GM11168 (cell line): Measurements from ENCODE around the gene PAQR5.

Experiments
- in situ Hi-C: fragments of 300-500 bp; cut with MboI; formaldehyde crosslinking; loops from one replicate; pipeline ENCODE4 v1.12.0; 2022; ENCODE audit warnings: low sequenced_read_pairs; ENCODE audit not compliant: unreplicated experiment

The PAQR5 gene

DNA sequence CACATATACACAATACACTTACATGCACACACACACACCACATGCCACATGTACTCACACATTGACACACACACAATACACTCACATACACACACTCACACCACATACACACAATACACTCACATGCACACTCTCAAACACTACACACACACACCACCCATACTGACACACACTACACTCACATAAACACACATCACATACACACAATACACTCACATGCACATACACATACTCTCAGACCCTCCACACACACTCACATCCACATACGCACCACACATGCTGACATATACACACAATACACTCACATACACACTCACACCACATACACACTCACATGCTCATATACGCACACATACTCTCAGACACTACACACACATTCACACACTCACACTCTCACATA, 87.1 kb downstream of the PAQR5 start:
- in situ Hi-C loops = no loop called here

- in situ Hi-C loops = no loop called here
Observed at GRCh38 chr15:69386284-69386683, 87.6 kb downstream of the PAQR5 start.

DNA sequence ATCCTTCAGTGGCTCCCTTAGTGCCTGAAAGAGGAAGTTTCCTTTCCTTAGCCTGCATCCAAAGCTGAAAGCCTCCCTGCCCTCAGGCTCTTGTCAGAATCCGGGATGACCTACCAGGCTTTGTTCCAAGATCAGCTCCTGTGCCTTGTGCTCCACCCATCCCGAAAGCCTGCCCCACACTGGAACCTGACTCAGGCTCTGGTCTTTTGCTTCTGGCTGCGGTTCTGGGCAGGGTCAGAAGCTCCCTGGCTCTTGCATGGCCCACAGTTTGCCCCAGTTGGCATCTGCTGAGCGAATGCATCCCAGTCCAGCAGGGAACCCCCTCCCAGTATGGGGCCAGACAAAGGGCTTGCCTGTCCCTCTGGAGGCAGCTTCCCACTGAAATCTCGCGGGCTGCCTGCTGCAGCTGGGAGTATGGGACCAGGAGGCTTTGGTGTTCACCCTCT, 89.6 kb downstream of the PAQR5 start:
- in situ Hi-C loops = no loop called here

DNA sequence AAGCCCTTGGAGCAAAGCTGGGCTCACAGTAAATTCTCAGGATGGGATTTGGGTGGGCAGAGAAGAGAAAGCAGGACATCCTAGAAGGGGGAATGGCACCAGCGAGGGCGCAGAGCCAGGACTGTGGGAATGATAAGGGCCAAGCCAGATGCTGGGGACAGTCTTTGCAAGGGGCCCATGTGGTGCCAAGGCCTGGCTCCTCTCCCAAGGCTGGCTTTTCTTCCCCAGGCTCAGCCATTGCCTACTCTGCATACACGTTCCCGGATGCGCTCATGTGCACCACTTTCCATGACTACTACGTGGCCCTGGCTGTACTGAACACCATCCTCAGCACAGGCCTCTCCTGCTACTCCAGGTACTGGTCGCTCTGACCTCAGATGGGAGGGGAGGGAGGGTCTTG, 90.7 kb downstream of the PAQR5 start:
- in situ Hi-C loops = no loop called here

DNA sequence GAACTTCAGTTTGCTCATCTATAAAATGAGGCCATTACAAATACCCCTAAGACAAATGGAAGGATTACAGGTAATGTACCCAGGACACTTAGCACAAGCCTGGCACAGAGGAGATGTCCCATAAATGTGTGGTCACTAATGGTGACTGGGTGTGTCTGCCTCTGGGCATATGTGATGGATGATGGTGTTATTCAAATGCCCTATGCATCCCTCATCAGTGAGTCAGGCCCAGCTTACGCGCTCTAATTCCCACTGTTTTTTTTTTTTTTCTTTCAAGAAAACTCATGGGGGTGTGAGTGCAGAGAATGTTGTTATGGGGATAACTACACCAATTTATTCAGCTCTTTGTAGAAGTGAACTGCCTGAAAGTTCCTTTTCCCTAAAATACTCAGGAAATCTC, 91.9 kb downstream of the PAQR5 start:
- in situ Hi-C loops = no loop called here

DNA sequence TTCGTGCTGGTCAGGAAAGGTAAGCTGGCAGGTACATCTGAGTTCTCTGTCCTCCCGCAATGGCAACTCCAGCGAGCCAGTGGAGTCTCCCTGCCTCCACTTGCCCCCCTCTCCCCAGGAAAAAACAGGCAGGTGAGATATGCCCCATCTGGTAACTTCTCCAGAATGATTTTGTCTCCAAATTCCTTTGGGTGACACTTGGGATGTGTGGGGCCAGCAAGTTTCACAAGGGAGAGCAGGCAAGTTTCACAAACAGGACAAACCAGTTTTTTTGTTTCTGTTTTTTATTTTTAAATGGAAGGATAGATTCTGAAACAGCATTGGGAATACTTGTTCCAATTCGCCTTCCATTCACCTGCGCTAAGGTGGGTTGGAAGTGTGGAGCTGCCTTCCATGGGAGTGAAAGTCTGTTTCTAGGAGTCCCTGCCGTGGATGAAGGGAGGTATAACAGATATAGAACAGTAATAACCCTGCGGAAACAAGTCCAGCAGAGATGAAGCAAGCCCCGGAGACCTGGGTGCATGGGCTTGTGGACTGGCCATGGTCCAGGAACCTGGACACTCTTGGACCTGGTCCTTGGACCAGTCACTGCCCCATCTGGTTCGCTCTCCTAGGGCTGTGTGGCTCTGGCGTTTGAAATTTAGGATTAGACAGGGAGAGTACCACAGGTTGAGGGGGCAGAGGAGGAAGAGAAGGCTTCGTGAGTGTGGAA, 92.5 kb downstream of the PAQR5 start:
- in situ Hi-C loops = no loop called here

DNA sequence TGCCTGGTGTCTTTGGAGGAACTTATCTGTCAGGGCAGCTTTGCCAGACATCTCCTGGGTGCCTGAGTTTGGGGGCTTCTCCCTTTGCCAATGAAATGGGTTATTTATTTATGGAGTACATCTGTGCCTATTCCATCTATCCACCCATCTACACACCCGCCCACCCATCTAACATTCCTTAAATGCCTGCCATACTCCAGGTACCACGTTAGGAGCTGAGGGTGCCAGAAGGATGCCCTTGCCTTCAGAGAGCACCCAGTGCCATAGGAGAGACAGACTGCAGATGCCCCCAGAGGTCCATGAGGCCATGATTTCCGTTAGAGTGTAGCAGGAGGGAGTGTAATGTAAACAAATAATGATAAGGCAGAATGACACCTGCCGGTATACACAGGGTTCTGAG, 93.6 kb downstream of the PAQR5 start:
- in situ Hi-C loops = no loop called here

DNA sequence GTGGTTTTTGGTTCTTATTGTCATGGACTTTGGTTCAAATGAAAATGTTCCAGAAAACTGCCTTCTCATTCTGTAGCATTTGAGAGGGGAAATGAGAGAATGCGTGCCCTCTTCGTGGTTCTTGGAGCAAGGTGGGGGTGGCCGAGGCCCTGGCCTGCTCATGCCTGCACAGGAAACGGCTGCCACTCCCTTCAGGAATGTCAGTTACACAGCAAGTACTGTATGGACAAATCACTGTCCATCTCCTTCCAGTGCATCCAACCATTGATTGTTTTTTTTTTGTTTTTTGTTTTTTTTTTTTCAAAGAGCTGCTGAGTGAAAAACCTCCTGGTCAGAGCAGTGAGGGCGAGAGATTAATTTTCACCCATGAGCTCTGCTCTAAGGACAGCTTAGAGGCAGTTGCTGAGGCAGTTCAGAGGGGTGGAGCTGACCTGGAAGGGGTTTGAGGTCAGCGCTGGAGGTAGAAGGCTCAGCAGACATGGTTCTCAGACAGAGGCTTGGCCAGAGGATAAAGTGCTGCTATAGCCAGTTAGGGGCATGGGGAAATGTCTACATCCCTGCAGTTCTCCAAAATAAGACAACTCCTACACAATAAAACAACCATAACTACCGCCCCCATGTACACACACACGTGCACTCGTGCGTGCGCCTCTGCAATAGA, 95.2 kb downstream of the PAQR5 start:
- in situ Hi-C loops = no loop called here

DNA sequence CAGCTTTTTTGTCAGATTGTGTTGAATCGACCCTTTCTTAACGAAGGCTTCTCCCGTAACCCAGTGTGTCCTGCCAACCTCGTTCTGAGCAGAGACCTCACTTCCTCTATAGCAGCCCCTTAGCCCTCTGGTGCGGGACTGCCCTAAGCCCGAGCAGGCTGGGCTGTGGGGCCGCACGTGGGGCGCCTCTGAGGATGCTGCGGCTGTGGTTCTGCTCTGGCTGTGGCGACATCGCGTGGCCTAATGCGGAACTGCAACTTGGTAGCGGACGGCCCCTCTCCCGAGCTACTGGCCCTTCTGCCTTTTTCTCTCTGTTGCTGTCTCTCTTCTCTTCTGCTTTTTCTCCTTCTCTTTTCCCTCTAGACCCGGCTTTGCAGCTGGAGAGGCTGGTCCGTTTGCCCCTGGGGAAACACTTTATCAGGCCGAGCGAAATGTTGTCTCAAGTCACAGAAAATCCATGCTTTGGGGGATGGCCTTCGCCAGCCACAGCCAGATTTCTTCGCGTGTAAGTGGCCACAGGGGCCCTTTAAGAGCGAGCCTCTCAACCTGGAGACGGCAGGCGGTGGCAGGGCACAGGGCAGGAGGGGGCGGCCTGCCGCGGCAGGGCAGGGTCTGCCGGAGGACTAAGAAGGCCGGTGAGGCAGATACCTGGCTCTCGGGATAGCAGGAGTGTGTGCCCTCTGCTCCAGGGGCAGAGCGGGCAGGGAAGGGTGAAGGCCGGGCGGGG, 96.0 kb downstream of the PAQR5 start:
- in situ Hi-C loops = no loop called here

DNA sequence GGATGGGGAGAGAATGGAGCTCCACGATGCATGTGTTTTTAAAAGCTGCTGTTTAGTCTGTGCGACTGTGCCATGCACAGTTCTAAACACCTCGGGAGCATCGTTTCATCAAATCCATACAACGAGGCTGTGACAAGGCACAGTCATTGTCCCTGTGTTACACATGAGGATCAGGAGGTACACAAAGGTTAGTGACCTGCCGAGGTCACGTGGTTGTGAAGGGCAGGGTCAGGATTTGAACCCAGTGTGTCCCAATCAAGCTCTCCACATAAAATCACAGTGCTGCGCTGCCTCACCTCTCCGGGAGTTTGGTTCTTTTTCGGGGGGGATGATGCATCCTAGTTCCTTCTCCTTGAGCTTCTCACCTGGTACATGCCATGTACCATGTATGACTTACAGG, 96.7 kb downstream of the PAQR5 start:
- in situ Hi-C loops = no loop called here

DNA sequence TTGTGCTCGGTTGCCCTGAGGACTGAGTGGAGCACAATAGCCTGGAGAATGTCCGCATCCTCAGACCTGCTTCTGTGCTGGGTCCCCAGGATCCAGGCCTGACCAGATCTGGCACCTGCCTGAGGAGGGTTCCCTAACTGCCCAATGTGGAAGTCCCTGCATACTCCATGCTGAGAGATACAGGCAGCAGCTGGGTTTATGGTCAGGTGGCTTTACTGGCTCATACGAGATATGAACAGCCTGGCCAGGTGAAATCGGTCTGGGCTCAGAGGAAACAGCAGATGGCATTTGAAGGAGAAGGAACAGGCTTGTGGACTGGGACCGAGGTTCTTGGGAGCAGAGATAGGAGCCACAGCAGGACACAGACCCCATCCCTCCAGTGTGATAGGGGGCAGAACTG, 97.3 kb downstream of the PAQR5 start:
- in situ Hi-C loops = no loop called here

DNA sequence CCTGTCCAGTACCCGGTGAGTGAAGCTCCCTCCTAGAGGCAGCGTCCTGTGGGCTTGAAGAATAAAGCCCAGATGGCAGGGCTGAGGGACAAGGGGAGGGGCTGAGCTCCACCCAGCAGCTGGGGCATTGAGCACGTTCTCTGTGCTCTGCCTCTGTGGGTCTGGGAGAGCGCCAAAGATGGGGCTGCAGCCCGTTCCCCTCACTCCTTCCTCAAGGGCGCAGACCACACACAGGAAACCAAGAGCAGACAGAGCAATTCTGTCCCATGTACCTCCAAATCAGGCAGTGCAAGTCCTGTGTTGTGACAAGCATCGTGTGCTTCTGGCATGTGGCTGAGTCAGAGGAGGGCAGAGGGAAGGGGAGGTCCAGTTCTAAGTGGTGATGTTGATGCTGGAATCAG, 99.8 kb downstream of the PAQR5 start:
- in situ Hi-C loops = no loop called here

- in situ Hi-C loops = loop anchor here (10.0 kb wide), 1 partner anchor 336 kb away; no protein-coding TSS in a partner anchor
Observed at GRCh38 chr15:69400850-69401249, 102.1 kb downstream of the PAQR5 start.

- in situ Hi-C loops = loop anchor here (10.0 kb wide), 1 partner anchor 338 kb away; no protein-coding TSS in a partner anchor
Observed at GRCh38 chr15:69402816-69403215, 104.1 kb downstream of the PAQR5 start.

- in situ Hi-C loops = loop anchor here (10.0 kb wide), 1 partner anchor 339 kb away; no protein-coding TSS in a partner anchor
Observed at GRCh38 chr15:69403594-69403993, 104.9 kb downstream of the PAQR5 start.

DNA sequence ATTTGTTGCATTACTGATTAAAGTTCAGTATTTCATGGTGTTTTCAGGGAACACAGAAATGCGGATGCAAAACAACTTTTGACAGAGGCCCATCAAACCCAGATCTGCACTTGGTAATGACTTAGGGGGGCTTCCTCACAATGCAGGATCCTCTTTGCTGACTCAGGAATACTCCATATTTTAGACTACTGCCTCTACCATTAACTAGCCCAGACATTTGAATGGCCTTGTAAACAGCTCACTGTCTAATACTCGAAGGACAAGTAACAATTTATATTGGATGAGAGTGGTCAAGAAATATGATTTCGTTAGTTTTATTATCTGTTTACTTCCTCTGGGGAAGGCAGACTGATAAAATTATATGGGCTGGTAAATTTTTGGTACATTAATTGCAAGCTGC, 106.4 kb downstream of the PAQR5 start:
- in situ Hi-C loops = loop anchor here (10.0 kb wide), 1 partner anchor 340 kb away; no protein-coding TSS in a partner anchor

GRCh38 chr15:69407719-69408400, 109.1 kb downstream of the PAQR5 start:
- in situ Hi-C loops = loop anchor here (10.0 kb wide), 1 partner anchor 343 kb away; no protein-coding TSS in a partner anchor

DNA sequence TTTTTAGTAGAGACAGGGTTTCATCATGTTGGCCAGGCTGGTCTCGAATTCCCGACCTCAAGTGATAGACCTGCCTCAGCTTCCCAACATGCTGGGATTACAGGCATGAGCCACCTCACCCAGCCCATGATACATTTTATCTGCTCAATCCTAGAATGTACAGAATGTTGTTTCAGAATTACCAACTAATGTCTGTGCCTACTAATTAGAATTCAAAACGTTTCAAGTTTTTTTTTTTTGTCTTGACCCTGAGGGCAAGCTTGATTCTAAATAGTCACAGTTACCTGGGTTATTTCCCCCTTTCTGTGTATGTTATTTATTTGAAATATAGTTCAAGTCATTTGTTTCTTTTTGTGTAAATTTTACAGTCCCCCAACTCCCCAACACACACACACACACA, 110.1 kb downstream of the PAQR5 start:
- in situ Hi-C loops = loop anchor here (10.0 kb wide), 1 partner anchor 344 kb away; no protein-coding TSS in a partner anchor

DNA sequence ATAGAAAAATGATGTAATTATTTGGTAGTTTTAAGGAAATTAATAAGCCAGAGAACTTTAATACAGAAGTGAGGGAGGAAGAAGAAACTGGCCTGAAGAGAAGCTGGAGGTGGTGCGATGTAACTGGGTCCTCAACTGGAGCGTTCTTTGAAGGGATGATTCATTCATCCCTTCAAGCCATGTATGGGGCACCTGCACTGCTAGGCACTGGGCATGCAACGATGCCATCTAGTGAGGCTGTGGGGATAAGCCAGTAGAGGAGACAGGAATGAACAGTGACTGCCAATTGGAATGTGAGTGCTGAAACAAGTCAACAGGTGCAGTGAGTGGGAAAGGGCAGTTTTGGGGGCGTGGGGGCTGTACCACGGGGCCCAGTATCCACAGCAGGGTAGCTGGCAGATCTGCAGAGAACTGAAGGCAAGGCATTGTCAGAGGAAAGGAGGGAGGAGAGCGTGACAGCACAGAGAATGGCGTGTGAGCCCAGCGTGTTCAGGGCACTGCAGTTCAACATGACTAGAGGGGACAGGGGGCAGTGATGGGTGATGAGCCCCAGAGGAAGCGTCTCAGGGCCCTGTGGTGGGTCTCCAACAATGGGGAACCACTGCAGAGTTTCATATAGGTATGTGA, 111.6 kb downstream of the PAQR5 start:
- in situ Hi-C loops = no loop called here

- in situ Hi-C loops = no loop called here
Observed at GRCh38 chr15:69412274-69412673, 113.6 kb downstream of the PAQR5 start.
